MM.1S (cell line): ENCODE measurements around the gene SYNE3.

Experiments
- EZH2 ChIP-seq: fragments of 300-600 bp; sonication (generic); optimal IDR thresholded peaks from 2 replicates; pipeline ENCODE3; 2017; ENCODE audit warnings: low read depth, mild to moderate bottlenecking, antibody characterized with exemption, low read length, mixed read lengths
- TF ChIP-seq, protein P1 (sequence below): fragments of 300-600 bp; sonication (generic); IDR thresholded peaks from 2 replicates; pipeline ENCODE4 v1.5.1; 2016; ENCODE audit warnings: antibody characterized with exemption, low read length, mixed read lengths

DNA sequence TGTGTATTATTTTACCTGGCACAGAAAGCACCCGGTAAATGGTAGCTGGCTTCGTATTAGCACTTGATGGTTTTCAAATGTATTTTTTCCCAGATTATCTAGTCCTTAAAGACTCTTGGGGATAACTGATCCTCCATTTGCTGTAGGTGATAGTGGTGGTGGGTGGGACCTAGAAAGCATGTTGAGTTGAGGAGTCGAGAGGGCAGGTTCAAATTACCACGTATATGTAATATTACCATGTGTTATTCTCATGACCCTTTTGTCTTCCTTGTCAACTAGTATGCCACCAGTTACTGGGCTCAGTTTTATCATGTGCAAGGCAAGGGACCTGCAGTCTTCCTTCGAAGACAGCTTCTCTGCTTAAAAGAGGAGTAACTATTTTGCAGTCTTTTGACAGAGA lies 20.2 kb upstream of the SYNE3 start:
- TF ChIP-seq, protein P1, sequence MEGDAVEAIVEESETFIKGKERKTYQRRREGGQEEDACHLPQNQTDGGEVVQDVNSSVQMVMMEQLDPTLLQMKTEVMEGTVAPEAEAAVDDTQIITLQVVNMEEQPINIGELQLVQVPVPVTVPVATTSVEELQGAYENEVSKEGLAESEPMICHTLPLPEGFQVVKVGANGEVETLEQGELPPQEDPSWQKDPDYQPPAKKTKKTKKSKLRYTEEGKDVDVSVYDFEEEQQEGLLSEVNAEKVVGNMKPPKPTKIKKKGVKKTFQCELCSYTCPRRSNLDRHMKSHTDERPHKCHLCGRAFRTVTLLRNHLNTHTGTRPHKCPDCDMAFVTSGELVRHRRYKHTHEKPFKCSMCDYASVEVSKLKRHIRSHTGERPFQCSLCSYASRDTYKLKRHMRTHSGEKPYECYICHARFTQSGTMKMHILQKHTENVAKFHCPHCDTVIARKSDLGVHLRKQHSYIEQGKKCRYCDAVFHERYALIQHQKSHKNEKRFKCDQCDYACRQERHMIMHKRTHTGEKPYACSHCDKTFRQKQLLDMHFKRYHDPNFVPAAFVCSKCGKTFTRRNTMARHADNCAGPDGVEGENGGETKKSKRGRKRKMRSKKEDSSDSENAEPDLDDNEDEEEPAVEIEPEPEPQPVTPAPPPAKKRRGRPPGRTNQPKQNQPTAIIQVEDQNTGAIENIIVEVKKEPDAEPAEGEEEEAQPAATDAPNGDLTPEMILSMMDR, result no peak
- no peak for TF ChIP-seq EZH2
